Neural cell (in vitro differentiated cells): ENCODE data around the gene NOC2L. TPM values are rescaled to one million over a fixed set of nuclear protein-coding genes. Genes with fewer than 3 reads are reported as not detected.

Experiments
- H2AFZ ChIP-seq: fragments of 200-600, 300-800 bp; sonication (generic), shearing (Covaris generic); 2 replicates; pipeline ENCODE4 v1.6.0; 2014; ENCODE audit warnings: low read depth, mild to moderate bottlenecking, antibody characterized with exemption, low read length, moderate library complexity
- H3F3A ChIP-seq: fragments of 200-600 bp; shearing (Covaris generic); 2 replicates; pipeline ENCODE4 v1.6.1; 2016; ENCODE audit warnings: mild to moderate bottlenecking, moderate library complexity, mixed read lengths, antibody characterized with exemption, low read length; ENCODE audit not compliant: insufficient read depth, poor library complexity, severe bottlenecking
- H3K27ac ChIP-seq: fragments of 200-600, 300-800 bp; sonication (generic), shearing (Covaris generic); 2 replicates; pipeline ENCODE4 v1.5.1; 2014; ENCODE audit warnings: mild to moderate bottlenecking, low read length, moderate library complexity
- H3K27me3 ChIP-seq: fragments of 300-800, 200-600 bp; sonication (generic), shearing (Covaris generic); 2 replicates; pipeline ENCODE4 v1.6.0; 2014; ENCODE audit warnings: mild to moderate bottlenecking, low read depth, low read length, moderate library complexity; ENCODE audit not compliant: insufficient read depth
- H3K36me3 ChIP-seq: fragments of 300-800, 200-600 bp; sonication (generic), shearing (Covaris generic); 2 replicates; pipeline ENCODE4 v1.5.1; 2014; ENCODE audit warnings: mild to moderate bottlenecking, antibody characterized with exemption, low read length, moderate library complexity; ENCODE audit not compliant: insufficient read depth
- H3K4me2 ChIP-seq: fragments of 300-800, 200-600 bp; sonication (generic), shearing (Covaris generic); 2 replicates; pipeline ENCODE4 v1.6.0; 2014; ENCODE audit warnings: mild to moderate bottlenecking, low read length
- H3K4me3 ChIP-seq: fragments of 300-800, 200-600 bp; sonication (generic), shearing (Covaris generic); 2 replicates; pipeline ENCODE4 v1.5.1; 2014; ENCODE audit warnings: mild to moderate bottlenecking, low read length, moderate library complexity
- H3K79me2 ChIP-seq: fragments of 200-600 bp; shearing (Covaris generic); replicated peaks from 2 replicates; pipeline ENCODE4 v1.6.0; 2014; ENCODE audit warnings: mild to moderate bottlenecking, low read length, moderate library complexity; ENCODE audit not compliant: insufficient read depth
- H3K9ac ChIP-seq: fragments of 300-800, 200-600 bp; sonication (generic), shearing (Covaris generic); 2 replicates; pipeline ENCODE4 v1.6.1; 2016; ENCODE audit warnings: mild to moderate bottlenecking, low read length, mixed read lengths
- H3K9me2 ChIP-seq: fragments of 200-600 bp; shearing (Covaris generic); 2 replicates; pipeline ENCODE4 v1.6.1; 2016; ENCODE audit warnings: mild to moderate bottlenecking, low read length, mixed read lengths; ENCODE audit not compliant: insufficient read depth
- H3K9me3 ChIP-seq: fragments of 200-600, 300-800 bp; sonication (generic), shearing (Covaris generic); 2 replicates; pipeline ENCODE4 v1.6.1; 2016; ENCODE audit warnings: mild to moderate bottlenecking, mixed run types, low read length, moderate library complexity, mixed read lengths
- H4K20me1 ChIP-seq: fragments of 200-600 bp; shearing (Covaris generic); 2 replicates; pipeline ENCODE4 v1.6.1; 2016; ENCODE audit warnings: mild to moderate bottlenecking, mixed run types; ENCODE audit not compliant: insufficient read depth
- CTCF ChIP-seq: fragments of 450-650 bp; IDR thresholded peaks from 2 replicates; pipeline ENCODE4 v1.5.1; 2014; ENCODE audit warnings: antibody characterized with exemption, mild to moderate bottlenecking, moderate library complexity; ENCODE audit not compliant: poor library complexity, severe bottlenecking
- EP300 ChIP-seq: fragments of 450-650 bp; conservative IDR thresholded peaks from 2 replicates; pipeline ENCODE4 v1.6.1; 2014; ENCODE audit warnings: antibody characterized with exemption, mild to moderate bottlenecking, moderate library complexity; ENCODE audit not compliant: poor library complexity, severe bottlenecking
- EZH2 ChIP-seq: fragments of 200-600, 300-800 bp; shearing (Covaris generic), sonication (generic); IDR thresholded peaks from 2 replicates; pipeline ENCODE4 v1.6.1; 2014; ENCODE audit warnings: antibody characterized with exemption, low read length, borderline replicate concordance, mild to moderate bottlenecking; ENCODE audit not compliant: insufficient read depth, poor library complexity, severe bottlenecking
- MXI1 ChIP-seq: fragments of 450-650 bp; conservative IDR thresholded peaks from 2 replicates; pipeline ENCODE4 v1.6.1; 2014; ENCODE audit warnings: antibody characterized with exemption, mild to moderate bottlenecking; ENCODE audit not compliant: poor library complexity, severe bottlenecking
- POLR2AphosphoS5 ChIP-seq: IDR thresholded peaks from 2 replicates; pipeline ENCODE4 v1.6.1; 2012
- RAD21 ChIP-seq: fragments of 450-650 bp; conservative IDR thresholded peaks from 2 replicates; pipeline ENCODE4 v1.6.1; 2014; ENCODE audit warnings: antibody characterized with exemption, mild to moderate bottlenecking, moderate library complexity
- REST ChIP-seq: IDR thresholded peaks from 2 replicates; pipeline ENCODE4 v1.6.1; 2012; ENCODE audit warnings: borderline replicate concordance
- SMC3 ChIP-seq: fragments of 450-650 bp; conservative IDR thresholded peaks from 2 replicates; pipeline ENCODE4 v1.6.1; 2014; ENCODE audit warnings: antibody characterized with exemption, mild to moderate bottlenecking, moderate library complexity; ENCODE audit not compliant: poor library complexity
- TAF1 ChIP-seq: IDR thresholded peaks from 2 replicates; pipeline ENCODE4 v1.6.1; 2012; ENCODE audit warnings: low read depth
- polyA plus RNA-seq: library from polyadenylated mRNA; depleted of rRNA; stranded (reverse); fragments of >200 nt; gene quantifications from 2 replicates; pipeline ENCODE4 v1.2.3, GENCODE V29; 2014

Gene NOC2L
- polyA plus RNA-seq, 1 donor from 2014 or later: 77.2 TPM

GRCh38 chr1:904310-904950 is 54.6 kb downstream of the NOC2L start:
- Histone ChIP-seq H3K9me3 (no peaks in the 10 kb centered on the region), H3K4me2 (no peak overlapping the region), H3F3A (no peaks in the 10 kb centered on the region), H3K36me3 (no peaks in the 10 kb centered on the region), H3K27me3 (no peaks in the 10 kb centered on the region), H3K4me3 (peak overlapping the region; percentile 76), H3K9me2 (no peaks in the 10 kb centered on the region), H3K79me2 (no peaks in the 10 kb centered on the region), H2AFZ (no peak overlapping the region), H4K20me1 (no peaks in the 10 kb centered on the region), H3K27ac (no peak overlapping the region), H3K9ac (peak overlapping the region; percentile 71)
- TF ChIP-seq MXI1 (peak; percentile 67), RAD21 (peak; percentile 82), EP300 (no peak), CTCF (peak; percentile 95), TAF1 (peak; percentile 69), POLR2AphosphoS5 (peak; percentile 75), SMC3 (peak; percentile 85), EZH2 (no peak), REST (peak; percentile 49)

- no peaks in the 10 kb centered on the region for H3K9me2 ChIP-seq
- TF ChIP-seq EP300 (no peak), MXI1 (no peak), SMC3 (no peak), EZH2 (no peak), RAD21 (no peak)
- peak overlapping the region; percentile 76 for H3K4me3 ChIP-seq
- H3K9me3 ChIP-seq: no peaks in the 10 kb centered on the region
- H4K20me1 ChIP-seq: no peaks in the 10 kb centered on the region
- no peak overlapping the region for H3K4me2 ChIP-seq
- no peaks in the 10 kb centered on the region for H3K79me2 ChIP-seq
- no peaks in the 10 kb centered on the region for H3F3A ChIP-seq
- H3K27me3 ChIP-seq: no peaks in the 10 kb centered on the region
- H3K36me3 ChIP-seq: no peaks in the 10 kb centered on the region
- H3K9ac ChIP-seq: no peak overlapping the region
- H2AFZ ChIP-seq: no peak overlapping the region
- no peak overlapping the region for H3K27ac ChIP-seq
These were observed 55.3 kb downstream of the NOC2L start for GRCh38 chr1:903721-904271.
